DOHH2 (cell line): ENCODE data around the gene NEK4.
"Not testable (repeated sequence)": the region's sequence is repeated elsewhere in the genome, so short reads cannot be mapped to it uniquely, and the experiment has no call there.

ENCODE experiments used
- H3F3A ChIP-seq: fragments of 200-600 bp; sonication (generic), shearing (Covaris generic); 2 replicates; pipeline ENCODE4 v1.6.0; 2016; ENCODE audit warnings: antibody characterized with exemption, mild to moderate bottlenecking; ENCODE audit not compliant: control insufficient read depth, insufficient read depth
- H3K27ac ChIP-seq: fragments of 200-600 bp; sonication (generic); 2 replicates; pipeline ENCODE4 v1.5.1; 2014; ENCODE audit warnings: low read depth, mild to moderate bottlenecking, low read length, moderate library complexity
- H3K27me3 ChIP-seq: fragments of 200-600 bp; sonication (generic); 2 replicates; pipeline ENCODE4 v1.6.1; 2014; ENCODE audit warnings: mild to moderate bottlenecking, low read length, mixed read lengths; ENCODE audit not compliant: control insufficient read depth
- H3K36me3 ChIP-seq: fragments of 200-600 bp; sonication (generic); 2 replicates; pipeline ENCODE4 v1.6.1; 2014; ENCODE audit warnings: mild to moderate bottlenecking, low read length, moderate library complexity, mixed read lengths; ENCODE audit not compliant: control insufficient read depth
- H3K4me1 ChIP-seq: fragments of 200-600 bp; sonication (generic); 2 replicates; pipeline ENCODE4 v1.6.1; 2014; ENCODE audit warnings: mild to moderate bottlenecking, low read length, mixed read lengths; ENCODE audit not compliant: control insufficient read depth
- H3K4me2 ChIP-seq: fragments of 200-600 bp; sonication (generic); 2 replicates; pipeline ENCODE4 v1.6.0; 2014; ENCODE audit warnings: mild to moderate bottlenecking, low read length, moderate library complexity
- H3K4me3 ChIP-seq: fragments of 200-600 bp; sonication (generic); 2 replicates; pipeline ENCODE4 v1.5.1; 2014; ENCODE audit warnings: mild to moderate bottlenecking, low read length, mixed read lengths
- H3K79me2 ChIP-seq: fragments of 200-600 bp; sonication (generic); 2 replicates; pipeline ENCODE4 v1.6.1; 2014; ENCODE audit warnings: mild to moderate bottlenecking, low read length, mixed read lengths; ENCODE audit not compliant: control insufficient read depth
- H3K9me2 ChIP-seq: fragments of 200-600 bp; sonication (generic); replicated peaks from 2 replicates; pipeline ENCODE4 v1.6.1; 2014; ENCODE audit warnings: mild to moderate bottlenecking, low read length, mixed read lengths; ENCODE audit not compliant: control insufficient read depth
- H3K9me3 ChIP-seq: fragments of 200-600 bp; sonication (generic); 2 replicates; pipeline ENCODE4 v1.6.1; 2014; ENCODE audit warnings: antibody characterized with exemption, low read length, mixed read lengths; ENCODE audit not compliant: control insufficient read depth, insufficient read depth
- H4K20me1 ChIP-seq: fragments of 200-600 bp; sonication (generic); 2 replicates; pipeline ENCODE4 v1.6.0; 2014; ENCODE audit warnings: low read depth, mild to moderate bottlenecking, antibody characterized with exemption, low read length, moderate library complexity; ENCODE audit not compliant: control insufficient read depth, insufficient read depth
- CTCF ChIP-seq: fragments of 200-600 bp; sonication (generic); IDR thresholded peaks from one replicate; pipeline ENCODE4 v1.5.1; 2014; ENCODE audit warnings: antibody characterized with exemption, mild to moderate bottlenecking, low read depth, low read length; ENCODE audit not compliant: poor library complexity, severe bottlenecking
- EZH2phosphoT487 ChIP-seq: fragments of 200-600 bp; sonication (generic); IDR thresholded peaks from 2 replicates; pipeline ENCODE4 v1.6.1; 2017; ENCODE audit warnings: borderline replicate concordance, mild to moderate bottlenecking, antibody characterized with exemption, low read length, moderate library complexity, mixed read lengths

The NEK4 gene

GRCh38 chr3:52731590-52731989, 39.1 kb downstream of the NEK4 start:
- Histone ChIP-seq H3K27ac (no peak overlapping the region), H3K4me3 (no peak overlapping the region), H3K79me2 (no peaks in the 10 kb centered on the region)

GRCh38 chr3:52730681-52731080, 40.1 kb downstream of the NEK4 start:
- Histone ChIP-seq H3K79me2 (no peaks in the 10 kb centered on the region), H3K9me3 (no peaks in the 10 kb centered on the region), H3K27ac (no peak overlapping the region), H4K20me1 (no peaks in the 10 kb centered on the region), H3K4me3 (no peak overlapping the region), H3F3A (0 out of 2 replicates have a peak, but pooled peaks cover 5% of the 10 kb centered on the region), H3K27me3 (no peaks in the 10 kb centered on the region), H3K9me2 (no peaks in the 10 kb centered on the region), H3K36me3 (peaks cover 36% of the 10 kb centered on the region), H3K4me2 (no peak overlapping the region), H3K4me1 (no peaks in the 10 kb centered on the region)
- TF ChIP-seq CTCF, result no peak
- no peak for TF ChIP-seq EZH2phosphoT487

More at GRCh38 chr3:52731590-52731989, 39.1 kb downstream of the NEK4 start:
- peaks cover 39% of the 10 kb centered on the region for H3K36me3 ChIP-seq
- no peaks in the 10 kb centered on the region for H3K4me1 ChIP-seq
- no peaks in the 10 kb centered on the region for H4K20me1 ChIP-seq
- no peaks in the 10 kb centered on the region for H3K27me3 ChIP-seq
- TF ChIP-seq CTCF (no peak), EZH2phosphoT487 (no peak)
- H3K9me3 ChIP-seq, result no peaks in the 10 kb centered on the region
- 0 out of 2 replicates have a peak, but pooled peaks cover 2% of the 10 kb centered on the region for H3F3A ChIP-seq
- no peak overlapping the region for H3K4me2 ChIP-seq
- no peaks in the 10 kb centered on the region for H3K9me2 ChIP-seq

GRCh38 chr3:52728753-52729152, 42.0 kb downstream of the NEK4 start:
- H3K36me3 ChIP-seq, result peaks cover 27% of the 10 kb centered on the region
- H3K4me1 ChIP-seq, H3K27ac ChIP-seq, H4K20me1 ChIP-seq, H3K4me2 ChIP-seq, H3K4me3 ChIP-seq, H3F3A ChIP-seq, H3K27me3 ChIP-seq, H3K9me2 ChIP-seq, H3K79me2 ChIP-seq, H3K9me3 ChIP-seq: not testable (repeated sequence)

- peaks cover 17% of the 10 kb centered on the region for H3F3A ChIP-seq
- no peaks in the 10 kb centered on the region for H3K9me2 ChIP-seq
- H3K27ac ChIP-seq, result no peak overlapping the region
- H3K4me1 ChIP-seq, result peaks cover 36% of the 10 kb centered on the region
- H4K20me1 ChIP-seq, result 0 out of 2 replicates have a peak, but pooled peaks cover 3% of the 10 kb centered on the region
- H3K27me3 ChIP-seq, result no peaks in the 10 kb centered on the region
- H3K4me2 ChIP-seq, result no peak overlapping the region
- no peaks in the 10 kb centered on the region; the same call in 1 of the 2 replicates for H3K36me3 ChIP-seq
- no peaks in the 10 kb centered on the region for H3K9me3 ChIP-seq
- TF ChIP-seq EZH2phosphoT487 (no peak), CTCF (no peak)
- H3K4me3 ChIP-seq, result no peak overlapping the region
- H3K79me2 ChIP-seq, result no peaks in the 10 kb centered on the region
Measured at GRCh38 chr3:52724511-52724910, 46.2 kb downstream of the NEK4 start.
